Fibroblast of villous mesenchyme (primary cell): Measurements from ENCODE around the gene MAGI1. TPM values are rescaled to one million over a fixed set of nuclear protein-coding genes. Genes with fewer than 3 reads are reported as not detected.

ENCODE experiments used
- DNase-seq: peaks from one replicate; pipeline ENCODE4 v3.0.0-alpha.2; 2010; ENCODE audit warnings: low read depth
- H3K4me3 ChIP-seq: 2 replicates; pipeline ENCODE4 v1.5.1; 2011; ENCODE audit warnings: low read depth, mild to moderate bottlenecking, low read length
- CTCF ChIP-seq: IDR thresholded peaks from 2 replicates; pipeline ENCODE4 v1.5.1; 2012; ENCODE audit warnings: low read depth, mild to moderate bottlenecking, low read length; ENCODE audit not compliant: insufficient read depth
- total RNA-seq: library from RNA; depleted of rRNA; stranded (reverse); fragments of >200 nt; gene quantifications from 2 replicates; pipeline ENCODE4 v1.2.3, GENCODE V29; 2012

The MAGI1 gene
- total RNA-seq, 1 donor, result 20.7 TPM

DNA sequence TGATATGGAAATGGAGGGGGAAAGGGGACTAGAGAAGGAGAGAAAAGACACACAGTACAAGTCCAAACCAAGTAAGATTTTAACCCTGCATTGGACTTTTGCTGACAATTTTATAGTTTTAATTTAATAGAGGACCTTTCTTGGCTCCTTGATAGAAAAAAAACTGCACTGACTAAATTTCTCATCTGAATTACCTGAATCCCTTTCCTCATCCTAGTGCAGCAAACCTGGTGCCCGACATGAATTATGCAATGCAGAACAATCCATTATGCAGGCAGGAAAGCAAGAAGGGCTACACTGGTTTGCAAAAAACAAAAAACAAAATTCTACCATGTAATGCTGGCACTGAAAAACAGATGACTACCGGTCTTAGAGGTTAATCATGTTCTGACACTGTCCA, 15.5 kb downstream of the MAGI1 start:
- TF ChIP-seq CTCF, result no peak
- DNase-seq, result no peak
- H3K4me3 ChIP-seq, result no peak overlapping the region

GRCh38 chr3:66021731-66022131, 17.0 kb downstream of the MAGI1 start:
- TF ChIP-seq CTCF, result no peak
- no peak for DNase-seq

DNA sequence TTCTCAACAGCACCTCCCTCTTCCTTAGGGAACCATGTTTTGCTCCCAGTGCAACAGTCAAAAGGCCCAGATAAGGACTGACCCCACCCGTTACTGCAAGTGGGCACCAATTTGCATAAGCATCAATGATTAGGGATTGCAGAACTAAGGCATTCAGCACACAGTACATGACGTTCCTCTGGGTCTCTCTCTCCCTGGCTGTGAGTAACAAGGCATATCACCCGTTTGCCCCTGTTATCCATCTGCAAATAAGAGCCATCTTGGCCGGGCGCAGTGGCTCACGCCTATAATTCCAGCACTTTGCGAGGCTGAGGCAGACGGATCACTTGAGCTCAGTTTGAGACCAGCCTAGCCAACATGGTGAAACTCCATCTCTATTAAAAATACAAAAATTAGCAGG, 18.8 kb downstream of the MAGI1 start:
- no peak overlapping the region for H3K4me3 ChIP-seq
- no peak for TF ChIP-seq CTCF
- no peak for DNase-seq

More at GRCh38 chr3:66021731-66022131, 17.0 kb downstream of the MAGI1 start:
- H3K4me3 ChIP-seq, result no peak overlapping the region

DNA sequence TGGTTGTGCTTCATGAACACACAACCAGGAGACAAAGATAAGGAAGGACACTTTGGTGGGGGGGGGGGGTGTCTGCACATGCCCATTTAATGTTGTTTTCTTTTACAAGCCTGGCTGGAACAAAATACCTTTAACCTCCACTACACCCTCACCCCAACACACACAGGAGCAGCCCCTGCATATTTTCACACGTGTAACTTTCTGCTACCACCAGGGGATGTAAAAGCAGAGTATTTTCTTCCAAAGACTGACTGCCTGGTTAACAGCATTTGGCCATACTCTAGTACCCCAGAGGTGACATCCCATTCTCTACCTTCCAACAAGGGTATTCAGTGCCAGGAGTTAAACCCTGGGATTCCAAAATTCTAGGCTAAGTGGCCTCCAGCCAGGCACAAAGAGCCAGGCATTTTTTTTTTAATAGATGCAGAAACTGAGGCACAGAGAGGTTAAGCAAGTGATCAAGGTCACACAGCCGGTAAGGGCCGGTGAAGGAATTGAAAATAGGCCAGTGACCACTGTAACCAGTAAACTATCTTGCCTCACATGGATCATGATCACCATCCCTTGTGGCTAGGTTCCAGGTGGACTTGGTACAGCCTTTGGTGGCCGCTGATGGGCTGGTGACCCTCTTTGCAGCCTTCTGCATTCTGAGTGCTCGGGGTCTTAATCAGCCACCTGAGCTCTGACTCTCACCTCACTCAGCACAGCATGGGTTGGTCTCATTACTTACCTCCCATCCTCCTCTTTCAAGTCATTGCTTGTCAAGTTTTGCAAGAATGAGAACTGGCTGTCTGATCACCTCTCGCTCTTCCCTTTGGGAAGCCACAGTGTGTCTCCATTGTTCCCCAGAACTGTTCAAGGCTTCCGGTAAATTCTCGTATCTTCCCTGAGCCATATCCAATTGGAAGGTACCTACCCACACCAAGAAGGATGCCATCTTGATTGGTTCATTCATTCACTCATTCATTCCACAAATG, 20.4 kb downstream of the MAGI1 start:
- DNase-seq, result no peak
- TF ChIP-seq CTCF, result peak; percentile 6
- H3K4me3 ChIP-seq, result no peak overlapping the region

- H3K4me3 ChIP-seq, result no peak overlapping the region
- no peak for TF ChIP-seq CTCF
- no peak for DNase-seq
Observed at GRCh38 chr3:66017591-66017990, 21.1 kb downstream of the MAGI1 start.

- H3K4me3 ChIP-seq, result no peak overlapping the region
- DNase-seq, result no peak
Observed at GRCh38 chr3:66017084-66017483, 21.6 kb downstream of the MAGI1 start.

More at GRCh38 chr3:66017084-66017483, 21.6 kb downstream of the MAGI1 start:
- TF ChIP-seq CTCF, result no peak
